Renal pelvis (tissue), 4 donors: Measurements from ENCODE around the gene NUP93. TPM values are rescaled to one million over a fixed set of nuclear protein-coding genes. Genes with fewer than 3 reads are reported as not detected.
"Not testable (repeated sequence)": the region's sequence is repeated elsewhere in the genome, so short reads cannot be mapped to it uniquely, and the experiment has no call there.

ENCODE experiments used
- DNase-seq: peaks from one replicate; pipeline ENCODE4 v3.0.0-alpha.2; 2013
- polyA plus RNA-seq, 3 donors: library from polyadenylated mRNA; unstranded; fragments of 120-200 nt; gene quantifications; one replicate each; pipeline ENCODE4 v1.2.1, GENCODE V29; 2013; ENCODE audit not compliant: insufficient read length in 3 of 3

NUP93 gene
- polyA plus RNA-seq, 3 donors, result 84.3 to 96.6 (median 89.1) TPM

DNA sequence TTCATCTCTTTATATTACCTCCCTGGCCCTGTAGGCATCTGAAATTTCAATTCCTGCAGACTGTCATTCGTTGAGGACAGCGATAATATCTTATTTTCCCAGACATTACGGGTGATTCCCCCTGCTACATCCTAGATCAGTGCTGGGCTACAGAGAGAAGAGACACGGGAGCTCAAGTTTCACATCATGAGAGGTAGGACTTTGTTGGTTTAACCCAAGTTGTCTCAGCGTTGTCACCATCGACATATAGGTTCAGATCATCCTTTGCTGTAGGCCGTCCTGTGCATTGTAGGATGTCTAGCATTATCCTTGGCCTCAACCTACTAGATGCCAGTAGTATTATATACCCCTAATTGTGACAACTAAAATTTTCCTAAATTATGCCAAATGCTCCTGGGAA is 28.4 kb upstream of the NUP93 start:
- DNase-seq, result no peak

DNA sequence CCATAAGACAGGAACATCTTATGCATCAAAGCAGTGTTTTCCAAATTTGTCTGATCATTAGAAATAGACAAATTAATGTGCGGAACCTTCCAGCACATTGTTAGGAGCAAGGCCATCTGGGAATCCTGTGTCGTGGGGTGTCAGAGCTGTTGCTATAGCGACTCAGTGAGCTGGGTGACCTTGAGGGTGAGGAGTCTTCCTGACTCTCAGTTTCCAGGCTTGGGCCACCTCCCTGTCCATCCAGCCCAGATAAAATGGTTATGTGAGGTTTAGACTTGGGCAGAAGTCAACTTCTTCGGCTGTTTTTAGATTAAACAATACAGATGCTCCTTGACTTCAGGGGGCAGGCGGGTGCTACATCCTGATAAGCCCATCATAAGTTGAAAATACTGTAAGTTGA is 27.1 kb upstream of the NUP93 start:
- no peak for DNase-seq

- no peak for DNase-seq
These were observed 21.1 kb upstream of the NUP93 start for GRCh38 chr16:56708525-56709442.

DNA sequence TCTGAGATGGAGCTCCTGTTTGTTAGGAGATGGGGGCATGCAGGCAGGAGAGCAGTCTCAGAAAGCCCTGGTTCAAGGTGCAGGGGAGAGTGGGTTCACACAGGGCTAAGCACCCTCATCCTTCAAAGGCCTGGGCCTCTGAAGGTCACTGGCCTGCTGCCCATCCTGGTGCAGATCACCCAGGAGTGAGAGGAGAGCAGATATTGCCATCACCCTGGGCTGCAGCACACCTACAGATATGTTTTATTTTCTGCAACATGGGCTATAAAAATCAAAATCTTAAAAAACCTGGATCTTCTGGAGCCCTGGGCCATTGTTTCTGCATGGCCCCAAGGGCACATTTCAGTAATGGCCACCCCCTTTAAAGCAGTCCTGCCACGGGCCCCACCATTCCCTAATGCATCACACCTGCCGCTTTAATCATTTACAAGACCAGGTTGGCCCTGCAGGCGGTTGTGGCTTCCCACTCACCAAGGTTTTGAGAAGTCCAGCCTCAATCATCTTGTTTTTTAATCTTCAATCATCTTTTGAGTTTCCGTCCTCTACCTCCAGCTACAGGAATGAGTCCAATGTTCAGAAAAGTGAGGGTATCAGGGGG is 20.4 kb upstream of the NUP93 start:
- no peak for DNase-seq

DNA sequence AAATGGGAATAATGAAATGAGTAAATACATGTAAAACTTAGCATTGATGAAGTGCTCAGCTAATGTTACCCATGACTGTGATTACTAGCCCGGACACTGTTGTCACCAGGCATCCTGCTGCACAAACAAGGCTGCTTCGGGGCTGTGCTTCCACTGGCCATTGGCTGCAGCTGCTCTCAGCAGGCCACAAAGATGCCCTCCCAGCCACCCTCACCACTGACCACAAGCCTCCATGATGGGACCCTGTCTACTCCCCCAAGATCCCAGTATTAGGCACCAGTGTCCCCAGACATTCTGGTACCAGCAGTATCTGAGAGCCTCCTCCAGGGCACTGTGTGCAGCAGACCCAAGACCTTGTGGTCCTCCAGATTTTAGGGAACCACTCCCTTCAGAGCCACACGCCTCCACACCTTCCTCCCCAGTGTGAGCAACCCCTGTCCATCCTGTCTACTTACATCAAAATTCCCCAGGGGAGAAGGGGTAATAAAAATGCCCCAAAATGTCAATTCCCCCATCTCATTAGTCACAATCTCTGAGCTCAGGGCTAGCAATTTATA is 19.7 kb upstream of the NUP93 start:
- DNase-seq, result no peak

DNA sequence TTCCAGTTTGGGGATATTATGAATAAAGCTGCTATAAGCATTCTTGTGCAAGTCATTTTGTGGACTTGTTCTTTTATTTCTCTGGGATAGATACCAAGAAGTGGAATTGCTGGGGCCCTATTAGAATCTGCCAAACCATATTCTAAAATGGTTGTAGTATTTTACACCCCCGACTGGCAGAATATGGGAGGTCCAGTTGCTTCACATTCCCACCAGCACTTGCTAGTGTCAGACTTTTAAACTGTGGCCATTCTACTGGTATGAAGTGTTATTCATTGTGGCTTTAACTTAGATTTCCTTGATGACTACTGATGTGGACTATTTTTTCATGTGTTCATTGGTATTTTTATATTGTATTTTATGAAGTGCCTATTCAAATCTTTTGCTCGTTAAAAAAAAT is 18.1 kb upstream of the NUP93 start:
- no peak for DNase-seq

- DNase-seq, result no peak
These were observed 16.1 kb upstream of the NUP93 start for GRCh38 chr16:56713794-56714193.

GRCh38 chr16:56715126-56715525 is 14.8 kb upstream of the NUP93 start:
- no peak for DNase-seq

DNA sequence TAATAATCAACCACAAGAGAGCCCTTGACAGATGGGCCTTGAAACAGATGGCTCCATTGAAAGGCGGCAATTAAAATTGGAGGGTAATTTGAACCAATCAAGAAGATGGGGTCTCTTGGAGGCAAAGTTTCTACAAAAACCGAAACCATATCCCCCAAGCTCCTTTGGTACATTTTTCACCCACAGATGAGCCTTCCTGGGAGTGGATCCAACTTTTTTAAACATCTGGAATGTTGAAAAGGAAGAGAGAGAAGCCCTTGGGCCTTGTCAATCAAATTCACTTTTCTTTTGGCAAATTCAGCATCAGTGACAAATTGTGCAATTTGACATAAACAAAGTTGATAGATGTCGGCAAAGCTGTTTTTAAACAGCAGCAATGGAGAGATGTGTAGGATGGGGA is 13.2 kb upstream of the NUP93 start:
- no peak for DNase-seq

- not testable (repeated sequence) for DNase-seq
These were observed 12.4 kb upstream of the NUP93 start for GRCh38 chr16:56717532-56717931.

GRCh38 chr16:56722200-56722842 is 7.6 kb upstream of the NUP93 start:
- no peak for DNase-seq

GRCh38 chr16:56724191-56724590 is 5.7 kb upstream of the NUP93 start:
- DNase-seq, result no peak

- DNase-seq, result no peak
These were observed 3.6 kb upstream of the NUP93 start for GRCh38 chr16:56726283-56726682.

GRCh38 chr16:56726926-56727325 is 3.0 kb upstream of the NUP93 start:
- no peak for DNase-seq

- no peak for DNase-seq
These were observed 1.9 kb upstream of the NUP93 start for GRCh38 chr16:56728027-56728426.

DNA sequence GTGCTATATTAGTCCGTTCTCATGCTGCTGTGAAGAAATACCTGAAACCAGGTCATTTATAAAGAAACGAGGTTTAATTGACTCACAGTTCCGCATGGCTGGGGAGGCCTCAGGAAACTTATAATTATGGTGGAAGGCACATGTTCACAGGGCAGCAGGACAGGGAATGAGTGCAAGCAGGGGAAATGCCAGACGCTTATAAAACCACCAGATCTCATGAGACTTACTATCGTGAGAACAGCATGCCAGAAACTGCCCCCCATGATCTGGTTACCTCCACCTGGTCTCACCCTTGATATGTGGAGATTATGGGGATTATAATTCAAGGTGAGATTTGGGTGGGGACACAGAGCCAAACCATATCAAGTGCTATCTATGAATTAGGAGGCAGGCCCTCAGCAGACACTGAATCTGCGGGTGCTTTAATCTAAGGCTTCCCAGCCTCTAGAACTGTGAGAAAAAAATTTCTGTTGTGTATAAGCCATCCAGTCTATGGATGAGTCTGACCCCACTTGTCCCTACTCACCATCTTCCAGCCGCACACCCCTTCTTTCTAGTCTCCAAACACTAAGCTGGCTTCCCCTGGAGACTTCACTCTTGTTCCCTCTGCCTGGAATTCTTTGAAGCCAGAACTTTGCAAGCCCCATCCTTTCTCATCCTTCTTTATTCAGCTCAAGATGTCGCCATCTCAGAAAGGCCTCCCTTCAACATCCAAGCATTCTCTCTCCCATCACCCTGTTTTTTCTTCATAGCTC is 772 bp upstream of the NUP93 start:
- DNase-seq, result peak; percentile 26

- DNase-seq, result no peak
These were observed 2.4 kb downstream of the NUP93 start for GRCh38 chr16:56732366-56732765.

GRCh38 chr16:56732832-56733231 is 2.9 kb downstream of the NUP93 start:
- DNase-seq, result no peak

GRCh38 chr16:56734429-56734828 is 4.5 kb downstream of the NUP93 start:
- no peak for DNase-seq

DNA sequence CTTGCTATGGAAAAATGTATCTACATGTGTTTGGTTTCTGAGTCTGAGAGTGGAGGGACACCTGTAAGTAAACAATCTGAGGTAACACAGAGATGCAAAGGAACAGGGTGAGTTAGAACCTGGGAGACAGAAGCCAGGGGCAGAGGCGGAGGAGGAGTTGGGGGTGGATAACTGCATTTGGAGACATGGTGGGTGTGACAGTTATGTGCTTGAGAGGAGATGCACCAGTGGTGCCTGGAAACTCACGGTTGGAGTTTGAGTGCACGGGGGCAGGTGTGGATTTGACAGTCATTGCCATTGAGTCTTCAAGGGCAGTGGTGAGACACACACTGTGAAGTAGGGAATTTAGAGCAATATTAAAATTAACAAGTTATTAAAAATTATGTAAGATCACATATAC is 6.5 kb downstream of the NUP93 start:
- DNase-seq, result no peak

DNA sequence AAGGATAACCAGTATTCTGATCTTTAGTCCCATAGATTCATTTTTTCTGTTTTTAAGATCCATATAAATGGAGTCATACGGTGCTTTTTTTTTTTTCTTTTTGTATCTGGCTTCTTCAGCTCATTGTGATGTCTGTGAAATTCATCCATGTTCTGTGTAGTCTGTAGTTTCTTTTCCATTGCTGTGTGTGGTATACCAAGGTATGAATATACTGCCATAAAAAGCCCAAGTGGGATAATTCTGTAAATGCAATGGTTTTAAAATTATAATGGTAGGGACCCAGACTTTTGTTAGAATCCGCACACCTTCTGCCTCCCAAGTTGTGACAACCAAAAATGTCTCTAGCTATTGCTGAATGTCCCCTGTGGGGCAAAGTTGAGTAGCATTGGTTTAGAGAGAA is 7.6 kb downstream of the NUP93 start:
- DNase-seq, result no peak

- DNase-seq, result no peak
These were observed 8.3 kb downstream of the NUP93 start for GRCh38 chr16:56738221-56738620.
